Activated CD4-positive, alpha-beta T cell treated with anti-CD3 and anti-CD28 coated beads for 36 hours (primary cell): ENCODE data around the gene GPX3. TPM values are rescaled to one million over a fixed set of nuclear protein-coding genes. Genes with fewer than 3 reads are reported as not detected.

ENCODE experiments used
- ATAC-seq: fragments of 200-7000 bp; cut with Tn5 transposase; one replicate; pipeline ENCODE4 v1.10.0; 2021; ENCODE audit warnings: mild to moderate bottlenecking, moderate library complexity
- CTCF ChIA-PET: fragments of 350-600 bp; sonication (Branson Sonifier 250); formaldehyde crosslinking; loops from one replicate; lab custom pipeline; 2021; ENCODE audit warnings: antibody characterized with exemption; lab: Charles Lee
- POLR2A ChIA-PET: fragments of 350-600 bp; sonication (Branson Sonifier 250); formaldehyde crosslinking; loops from one replicate; lab custom pipeline; 2021; ENCODE audit warnings: antibody characterized with exemption, inconsistent platforms; lab: Charles Lee
- DNase-seq: peaks from one replicate; pipeline ENCODE4 v3.0.0-alpha.2; 2020
- H3K27ac Mint-ChIP-seq: one replicate; pipeline ENCODE4 v1.8.0; 2021; ENCODE audit warnings: mixed read lengths
- H3K27me3 Mint-ChIP-seq: one replicate; pipeline ENCODE4 v1.8.0; 2021; ENCODE audit warnings: mixed read lengths
- H3K36me3 Mint-ChIP-seq: one replicate; pipeline ENCODE4 v1.8.0; 2021; ENCODE audit warnings: low read depth, mixed read lengths
- H3K4me1 Mint-ChIP-seq: one replicate; pipeline ENCODE4 v1.8.0; 2021; ENCODE audit warnings: mixed read lengths
- H3K4me3 Mint-ChIP-seq: one replicate; pipeline ENCODE4 v1.8.0; 2021; ENCODE audit warnings: mild to moderate bottlenecking, moderate library complexity, mixed read lengths
- H3K9me3 Mint-ChIP-seq: one replicate; pipeline ENCODE4 v1.8.0; 2021; ENCODE audit warnings: low read depth, mixed read lengths
- intact Hi-C, 2 experiments: fragments of 100-400 bp; cut with DNase I in 1 of 2; cut with micrococcal nuclease in 1 of 2; formaldehyde crosslinking; loops; one replicate each; pipeline versions ENCODE4 v1.14.2 to v1.15.1; 2022 to 2024; cut with DNase I, micrococcal nuclease
- total RNA-seq, 2 experiments: library from RNA; stranded (reverse); gene quantifications; one replicate each; pipeline ENCODE4 v1.2.3, GENCODE V29; 2021

The GPX3 gene
- total RNA-seq, 2 experiments from 2014 or later: not detected

- Mint-ChIP-seq H3K27ac (peak overlapping the region; percentile 13), H3K4me1 (peaks cover 46% of the 10 kb centered on the region), H3K4me3 (no peak overlapping the region), H3K9me3 (no peaks in the 10 kb centered on the region), H3K27me3 (no peaks in the 10 kb centered on the region), H3K36me3 (peaks cover 93% of the 10 kb centered on the region)
- ChIA-PET POLR2A (no interaction called here), CTCF (interaction anchor here (0.6 to 4.5 kb wide), 8 partner anchors 10 to 106 kb away, joined by 3 to 25 read pairs (median 4); no protein-coding TSS in a partner anchor)
- DNase-seq (no peak), ATAC-seq (no peak)
- intact Hi-C loops: loop anchor here in 1 of 2 experiments (2.0 kb wide), 1 partner anchor 56 kb away; no protein-coding TSS in a partner anchor
Measured at GRCh38 chr5:151058301-151058700, 37.9 kb downstream of the GPX3 start.

GRCh38 chr5:151058891-151059489 is 38.6 kb downstream of the GPX3 start:
- Mint-ChIP-seq H3K4me1 (peaks cover 53% of the 10 kb centered on the region), H3K4me3 (peak overlapping the region; percentile 36), H3K27me3 (no peaks in the 10 kb centered on the region), H3K27ac (peak overlapping the region; percentile 90), H3K9me3 (no peaks in the 10 kb centered on the region), H3K36me3 (peaks cover 94% of the 10 kb centered on the region)
- CTCF ChIA-PET: interaction anchor here (0.6 to 4.5 kb wide), 9 partner anchors 10 to 106 kb away, joined by 3 to 25 read pairs (median 4); no protein-coding TSS in a partner anchor
- POLR2A ChIA-PET: no interaction called here
- DNase-seq: no peak
- ATAC-seq: no peak
- intact Hi-C loops: loop anchor here in 1 of 2 experiments (2.0 kb wide), 1 partner anchor 56 kb away; no protein-coding TSS in a partner anchor

- peak overlapping the region; percentile 90 for H3K27ac Mint-ChIP-seq
- H3K27me3 Mint-ChIP-seq: no peaks in the 10 kb centered on the region
- no peak for DNase-seq
- H3K9me3 Mint-ChIP-seq: no peaks in the 10 kb centered on the region
- no peak overlapping the region for H3K4me3 Mint-ChIP-seq
- ATAC-seq: no peak
- peaks cover 69% of the 10 kb centered on the region for H3K4me1 Mint-ChIP-seq
- ChIA-PET CTCF (interaction anchor here (0.7 to 4.5 kb wide), 8 partner anchors 9 to 54 kb away, joined by 3 to 32 read pairs (median 4); no protein-coding TSS in a partner anchor), POLR2A (interaction anchor here (0.7 to 1.3 kb wide), 3 partner anchors 20 to 55 kb away, joined by 3 to 4 read pairs (median 4); partner anchors contain the start of gene TNIP1)
- intact Hi-C loops: loop anchor here (1.0 to 5.0 kb wide), 5 partner anchors 18 to 92 kb away; no protein-coding TSS in a partner anchor
- H3K36me3 Mint-ChIP-seq: peaks cover 94% of the 10 kb centered on the region
Measured at GRCh38 chr5:151060742-151061141, 40.4 kb downstream of the GPX3 start.

GRCh38 chr5:151062405-151063141 is 42.2 kb downstream of the GPX3 start:
- Mint-ChIP-seq H3K4me1 (peaks cover 88% of the 10 kb centered on the region), H3K36me3 (peaks cover 95% of the 10 kb centered on the region), H3K9me3 (no peaks in the 10 kb centered on the region), H3K4me3 (no peak overlapping the region), H3K27ac (peak overlapping the region; percentile 87), H3K27me3 (no peaks in the 10 kb centered on the region)
- no peak for DNase-seq
- ChIA-PET POLR2A (interaction anchor here (1.3 kb wide), 1 partner anchor 16 kb away, joined by 4 read pairs; no protein-coding TSS in a partner anchor), CTCF (interaction anchor here (0.8 to 3.6 kb wide), 3 partner anchors 21 to 88 kb away, joined by 3 to 32 read pairs (median 4); no protein-coding TSS in a partner anchor)
- intact Hi-C loops: loop anchor here in 1 of 2 experiments (5.0 kb wide), 1 partner anchor 35 kb away; no protein-coding TSS in a partner anchor
- ATAC-seq: no peak

GRCh38 chr5:151063142-151063989 is 43.0 kb downstream of the GPX3 start:
- POLR2A ChIA-PET: no interaction called here

GRCh38 chr5:151064916-151065499 is 44.6 kb downstream of the GPX3 start:
- DNase-seq (no peak), ATAC-seq (no peak)
- Mint-ChIP-seq H3K36me3 (peaks cover 96% of the 10 kb centered on the region), H3K9me3 (no peaks in the 10 kb centered on the region), H3K4me1 (peaks cover 99% of the 10 kb centered on the region), H3K27me3 (no peaks in the 10 kb centered on the region), H3K27ac (peak overlapping the region; percentile 91), H3K4me3 (no peak overlapping the region)
- intact Hi-C loops: loop anchor here in 1 of 2 experiments (5.0 kb wide), 1 partner anchor 32 kb away; no protein-coding TSS in a partner anchor
- ChIA-PET CTCF (interaction anchor here (0.8 to 2.2 kb wide), 9 partner anchors 11 to 176 kb away, joined by 3 to 11 read pairs (median 4); partner anchors contain the start of gene TNIP1), POLR2A (interaction anchor here (1.2 to 2.0 kb wide), 2 partner anchors 13 to 14 kb away, joined by 4 to 21 read pairs; no protein-coding TSS in a partner anchor)

More at GRCh38 chr5:151063142-151063989, 43.0 kb downstream of the GPX3 start:
- Mint-ChIP-seq H3K4me3 (no peak overlapping the region), H3K4me1 (peaks cover 96% of the 10 kb centered on the region), H3K36me3 (peaks cover 95% of the 10 kb centered on the region), H3K27me3 (no peaks in the 10 kb centered on the region), H3K9me3 (no peaks in the 10 kb centered on the region), H3K27ac (peak overlapping the region; percentile 87)
- CTCF ChIA-PET: interaction anchor here (0.8 to 3.6 kb wide), 4 partner anchors 11 to 87 kb away, joined by 3 to 32 read pairs (median 4); no protein-coding TSS in a partner anchor
- intact Hi-C loops: loop anchor here in 1 of 2 experiments (5.0 kb wide), 1 partner anchor 34 kb away; no protein-coding TSS in a partner anchor
- ATAC-seq (no peak), DNase-seq (no peak)

GRCh38 chr5:151065609-151066008 is 45.2 kb downstream of the GPX3 start:
- Mint-ChIP-seq H3K4me3 (peak overlapping the region; percentile 27), H3K27ac (peak overlapping the region; percentile 91), H3K36me3 (peaks cover 94% of the 10 kb centered on the region), H3K27me3 (no peaks in the 10 kb centered on the region), H3K4me1 (peaks cover 99% of the 10 kb centered on the region), H3K9me3 (no peaks in the 10 kb centered on the region)
- ChIA-PET POLR2A (interaction anchor here (0.5 to 2.0 kb wide), 3 partner anchors 13 to 372 kb away, joined by 3 to 21 read pairs (median 3); no protein-coding TSS in a partner anchor), CTCF (interaction anchor here (0.7 to 2.2 kb wide), 11 partner anchors 10 to 175 kb away, joined by 3 to 11 read pairs (median 4); partner anchors contain the start of gene TNIP1)
- DNase-seq (no peak), ATAC-seq (peak; percentile 58)
- intact Hi-C loops: loop anchor here in 1 of 2 experiments (1.0 kb wide), 1 partner anchor 13 kb away; no protein-coding TSS in a partner anchor

GRCh38 chr5:151066920-151067319 is 46.5 kb downstream of the GPX3 start:
- ChIA-PET CTCF (interaction anchor here (1.0 to 2.1 kb wide), 4 partner anchors 10 to 56 kb away, joined by 3 to 11 read pairs (median 4); no protein-coding TSS in a partner anchor), POLR2A (interaction anchor here (1.0 to 2.0 kb wide), 2 partner anchors 11 to 15 kb away, joined by 3 to 21 read pairs; no protein-coding TSS in a partner anchor)
- Mint-ChIP-seq H3K4me1 (peaks cover 99% of the 10 kb centered on the region), H3K4me3 (peak overlapping the region; percentile 33), H3K27me3 (no peaks in the 10 kb centered on the region), H3K27ac (peak overlapping the region; percentile 91), H3K9me3 (no peaks in the 10 kb centered on the region), H3K36me3 (peaks cover 92% of the 10 kb centered on the region)
- ATAC-seq (peak; percentile 8), DNase-seq (peak; percentile 49)
- intact Hi-C loops: loop anchor here in 1 of 2 experiments (1.0 kb wide), 1 partner anchor 11 kb away; no protein-coding TSS in a partner anchor

- peak; percentile 1 for ATAC-seq
- H3K27me3 Mint-ChIP-seq: no peaks in the 10 kb centered on the region
- H3K27ac Mint-ChIP-seq: peak overlapping the region; percentile 91
- CTCF ChIA-PET: interaction anchor here (0.8 to 5.2 kb wide), 7 partner anchors 9 to 97 kb away, joined by 3 to 19 read pairs (median 4); no protein-coding TSS in a partner anchor
- peaks cover 99% of the 10 kb centered on the region for H3K4me1 Mint-ChIP-seq
- H3K36me3 Mint-ChIP-seq: peaks cover 92% of the 10 kb centered on the region
- POLR2A ChIA-PET: interaction anchor here (1.0 to 3.2 kb wide), 2 partner anchors 11 to 16 kb away, joined by 4 to 15 read pairs; no protein-coding TSS in a partner anchor
- intact Hi-C loops: no loop called here
- H3K9me3 Mint-ChIP-seq: no peaks in the 10 kb centered on the region
- peak overlapping the region; percentile 33 for H3K4me3 Mint-ChIP-seq
- DNase-seq: no peak
Measured at GRCh38 chr5:151067632-151068432, 47.4 kb downstream of the GPX3 start.
